Activated T-cell treated with anti-CD3 and anti-CD28 coated beads, Interleukin-2, amount 50 U/mL, for 1 hour (primary cell): ENCODE results near the gene ADAM19.

Experiments
- DNase-seq: peaks from one replicate; pipeline ENCODE4 v3.0.0-alpha.2; 2020

The ADAM19 gene

DNA sequence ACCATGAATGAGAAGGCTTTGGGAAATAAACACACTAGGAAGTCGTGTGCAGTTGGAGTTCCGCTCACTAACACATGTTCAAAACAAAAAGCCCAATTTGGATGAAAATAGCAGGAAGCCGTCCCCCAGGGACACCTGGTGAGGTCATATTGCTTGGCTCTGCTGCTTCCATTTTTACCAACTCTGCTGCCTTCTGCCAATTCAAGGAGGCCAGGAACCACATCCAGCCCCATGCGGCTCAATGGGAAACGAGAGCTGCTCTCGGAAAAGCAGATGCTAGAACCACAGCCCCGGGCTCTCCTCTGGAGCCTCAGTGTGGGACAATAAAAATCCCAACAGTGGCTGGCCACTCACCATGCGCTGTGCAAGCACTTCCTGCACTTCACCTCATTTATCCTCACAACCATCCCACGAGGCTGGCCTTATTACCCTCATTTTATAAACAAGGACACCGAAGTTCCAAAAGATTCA lies 13.4 kb downstream of the ADAM19 start:
- no peak for DNase-seq

DNA sequence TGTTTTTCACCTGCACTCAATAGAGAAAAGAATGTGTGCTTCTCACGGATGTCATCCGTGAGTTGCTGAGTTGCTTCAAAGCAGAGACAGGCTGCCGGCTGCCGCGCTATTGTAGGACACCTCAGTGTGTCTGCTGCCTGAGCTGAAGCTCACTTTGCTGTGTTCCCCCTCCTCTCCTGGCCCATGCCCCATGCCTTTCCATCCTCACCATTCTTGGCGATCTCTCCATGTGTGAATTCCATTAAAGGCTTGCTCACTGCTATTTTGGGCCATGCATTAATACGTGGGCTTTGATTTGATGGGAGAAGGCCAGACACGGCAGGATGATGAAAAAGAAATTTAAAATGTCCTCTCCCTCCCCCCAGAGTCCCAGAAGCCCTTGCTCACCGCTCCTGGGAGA lies 14.5 kb downstream of the ADAM19 start:
- no peak for DNase-seq

DNA sequence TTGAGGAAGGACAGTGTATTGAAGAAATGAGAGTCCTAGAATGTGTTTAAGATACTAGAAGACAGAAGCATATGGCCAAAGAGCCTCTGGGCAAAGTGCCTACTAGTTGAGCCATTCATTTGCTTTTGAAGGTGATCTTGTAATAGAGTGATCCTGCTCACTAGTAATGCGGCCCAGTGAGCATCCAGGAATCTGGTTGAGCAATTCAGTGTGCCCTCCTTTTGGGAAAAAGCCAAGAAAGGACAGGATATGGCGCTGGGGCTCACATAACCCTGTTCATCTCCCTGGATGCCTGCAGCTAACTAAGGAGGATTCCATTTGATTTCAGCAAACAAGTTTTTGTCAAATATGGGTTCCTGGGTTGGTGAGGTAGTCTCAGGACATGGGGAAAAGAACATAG lies 16.3 kb downstream of the ADAM19 start:
- DNase-seq, result no peak

GRCh38 chr5:157558681-157559080 lies 16.9 kb downstream of the ADAM19 start:
- DNase-seq, result no peak

- no peak for DNase-seq
Measured at GRCh38 chr5:157558041-157558595, 17.5 kb downstream of the ADAM19 start.

DNA sequence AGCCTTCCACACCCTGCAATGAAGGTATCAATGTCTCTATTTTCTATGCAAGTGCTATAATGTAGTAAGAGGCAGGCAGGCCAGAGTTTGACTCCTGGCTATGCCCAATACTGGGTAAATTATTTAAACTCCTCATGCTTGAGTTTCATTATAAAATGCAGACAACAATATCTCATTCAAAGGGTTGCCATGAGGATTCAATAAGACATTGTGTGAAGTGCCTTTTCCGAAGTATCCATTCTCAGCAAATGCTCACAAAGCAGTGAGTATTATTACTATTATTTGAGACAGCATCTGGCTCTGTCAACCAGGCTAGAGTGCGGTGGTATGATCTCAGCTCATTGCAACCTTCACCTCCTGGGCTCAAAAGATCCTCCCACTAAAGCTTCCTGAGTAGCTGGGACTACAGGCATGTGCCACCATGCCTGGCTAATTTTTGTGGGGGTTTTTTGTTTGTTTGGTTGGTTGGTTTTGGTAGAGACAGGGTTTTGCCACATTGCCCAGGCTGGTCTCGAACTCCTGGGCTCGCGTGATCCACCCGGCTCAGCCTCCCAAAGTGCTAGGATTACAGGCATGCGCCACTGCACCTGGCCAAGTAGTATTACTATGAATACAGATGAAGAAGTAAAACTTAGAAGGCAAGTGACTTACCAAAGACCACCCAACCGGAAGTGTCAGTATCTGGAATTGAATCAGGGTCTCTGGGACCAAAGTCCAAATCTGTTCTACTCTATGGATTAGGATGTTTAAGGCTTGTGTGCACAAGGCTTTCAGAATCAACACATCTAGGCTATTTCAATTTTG lies 18.8 kb downstream of the ADAM19 start:
- DNase-seq, result no peak

GRCh38 chr5:157555037-157555640 lies 20.4 kb downstream of the ADAM19 start:
- no peak for DNase-seq

GRCh38 chr5:157554179-157555036 lies 21.2 kb downstream of the ADAM19 start:
- DNase-seq, result no peak

DNA sequence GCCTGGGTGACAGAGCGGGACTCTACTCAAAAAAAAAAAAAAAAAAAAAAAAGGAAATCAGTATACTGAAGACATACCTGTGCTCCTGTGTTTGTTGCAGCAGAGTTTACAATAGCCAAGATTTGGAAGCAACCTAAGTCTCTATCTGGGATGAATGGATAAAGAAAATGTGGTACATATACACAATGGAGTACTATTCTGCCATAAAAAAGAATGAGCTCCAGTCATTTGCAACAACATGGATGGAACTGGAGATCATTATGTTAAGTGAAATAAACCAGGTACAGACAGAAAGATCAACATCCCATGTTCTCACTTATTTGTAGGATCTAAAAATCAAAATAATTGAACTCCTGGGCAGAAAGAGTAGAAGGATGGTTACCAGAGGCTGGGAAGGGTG lies 22.9 kb downstream of the ADAM19 start:
- DNase-seq, result no peak

GRCh38 chr5:157550663-157551062 lies 24.9 kb downstream of the ADAM19 start:
- DNase-seq, result no peak

- DNase-seq, result no peak
Measured at GRCh38 chr5:157549954-157550549, 25.5 kb downstream of the ADAM19 start.

- DNase-seq, result no peak
Measured at GRCh38 chr5:157549283-157549629, 26.3 kb downstream of the ADAM19 start.

GRCh38 chr5:157548513-157549282 lies 26.9 kb downstream of the ADAM19 start:
- no peak for DNase-seq

DNA sequence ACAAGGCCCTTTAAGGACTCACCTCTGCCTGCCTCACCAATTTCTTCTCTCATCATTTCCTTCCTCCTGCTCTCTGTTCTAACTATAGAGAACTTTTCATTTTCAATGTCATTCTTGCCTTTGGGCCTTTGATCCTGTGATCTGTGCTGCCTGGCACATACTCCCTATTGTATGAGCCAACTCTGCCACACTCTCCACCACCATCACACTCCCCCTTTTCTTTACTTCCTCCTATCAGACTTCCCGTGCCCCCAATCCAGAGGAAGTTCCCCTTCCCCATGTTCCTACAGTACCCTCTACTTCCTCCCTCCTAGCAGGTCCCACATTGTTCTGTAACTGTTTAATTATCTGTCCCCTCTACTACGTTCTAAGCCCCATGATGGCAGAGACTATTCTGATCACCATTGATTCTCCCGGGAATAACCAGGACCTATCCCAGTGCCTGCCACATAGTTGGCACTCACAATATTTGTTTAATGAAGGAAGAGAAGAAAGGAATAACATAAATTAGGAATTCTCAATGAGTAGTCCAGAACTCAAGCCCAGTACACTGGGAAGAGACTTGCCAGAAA lies 27.5 kb downstream of the ADAM19 start:
- no peak for DNase-seq

- no peak for DNase-seq
Measured at GRCh38 chr5:157546456-157547100, 29.0 kb downstream of the ADAM19 start.

- no peak for DNase-seq
Measured at GRCh38 chr5:157545610-157546310, 29.8 kb downstream of the ADAM19 start.

- no peak for DNase-seq
Measured at GRCh38 chr5:157544623-157544989, 31.0 kb downstream of the ADAM19 start.

- peak; percentile 42 for DNase-seq
Measured at GRCh38 chr5:157543825-157544622, 31.6 kb downstream of the ADAM19 start.

DNA sequence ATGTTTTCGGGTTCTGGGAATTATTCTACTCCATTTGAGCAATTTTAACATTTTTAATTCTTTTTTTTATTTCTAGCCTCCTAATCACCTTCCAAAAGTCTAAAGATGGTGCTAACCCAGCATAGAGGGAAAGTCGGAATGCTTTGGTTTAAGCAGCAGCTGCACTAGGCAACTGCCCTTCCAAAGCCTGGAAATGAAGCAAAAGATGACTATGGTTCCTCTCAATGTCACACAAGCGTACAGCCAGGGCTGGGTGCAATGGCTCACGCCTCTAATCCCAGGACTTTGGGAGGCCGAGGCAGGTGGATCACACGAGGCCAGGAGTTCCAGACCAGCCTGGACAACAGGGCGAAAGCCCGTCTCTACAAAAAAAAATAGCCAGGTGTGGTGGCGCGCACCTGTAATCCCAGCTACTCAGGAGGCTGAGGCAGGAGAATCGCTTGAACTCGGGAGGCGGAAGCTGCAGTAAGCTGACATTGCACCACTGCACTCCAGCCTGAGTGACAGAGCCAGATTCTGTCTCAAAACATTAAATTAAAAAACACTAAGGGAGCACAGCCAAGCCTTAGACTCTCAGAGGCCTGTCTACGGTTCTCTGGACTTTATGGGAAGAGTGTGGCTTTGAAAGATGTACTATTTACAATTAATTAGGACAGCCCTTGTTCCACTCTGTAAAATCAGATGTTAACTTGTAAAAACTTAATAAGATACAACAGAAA lies 33.1 kb downstream of the ADAM19 start:
- DNase-seq, result no peak
